HG03520 (cell line): ENCODE data around the gene CCDC74A.
A peak's percentile ranks its signal among the peaks of the same experiment; 100 is the strongest.
"Not testable (repeated sequence)": the region's sequence is repeated elsewhere in the genome, so short reads cannot be mapped to it uniquely, and the experiment has no call there.

Source experiments
- ATAC-seq: cut with Tn5 transposase; IDR thresholded peaks from one replicate; pipeline ENCODE4 v1.9.1; 2021; ENCODE audit warnings: mild to moderate bottlenecking, moderate library complexity; ENCODE audit not compliant: unreplicated experiment

The CCDC74A gene

DNA sequence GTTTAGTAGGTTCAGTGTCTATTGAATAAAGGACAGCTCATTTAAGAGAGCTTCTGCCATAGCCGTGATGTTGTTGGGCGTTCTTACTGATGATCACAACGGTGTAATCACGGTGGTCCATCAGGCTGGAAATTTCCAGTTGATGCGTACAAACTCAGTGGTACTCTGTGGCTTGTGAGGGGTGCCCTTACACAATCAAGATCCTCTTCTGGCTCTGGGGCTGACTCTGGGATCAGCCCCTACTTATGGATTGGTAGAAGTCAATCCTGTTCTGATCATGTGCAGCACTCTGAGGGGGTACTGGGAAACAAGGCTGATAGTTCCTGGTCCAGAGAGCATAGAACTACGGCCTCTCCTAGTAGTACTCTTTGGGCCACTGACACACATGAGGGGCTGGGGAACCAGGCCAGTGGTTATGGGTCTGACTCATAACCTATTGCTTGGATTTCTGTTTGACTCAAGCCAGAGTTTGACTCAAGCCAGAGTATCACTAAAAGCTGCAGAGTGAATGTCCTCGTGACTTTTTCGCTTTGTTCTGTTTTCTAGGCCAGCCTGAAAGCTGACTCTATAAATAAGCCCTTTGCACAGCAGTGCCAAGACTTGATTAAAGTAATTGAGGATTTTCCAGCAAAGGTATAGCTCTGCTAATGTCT is 29.2 kb upstream of the CCDC74A start:
- ATAC-seq = peak; percentile 96

GRCh38 chr2:131503587-131503986 is 24.1 kb upstream of the CCDC74A start:
- not testable (repeated sequence) for ATAC-seq

- ATAC-seq = not testable (repeated sequence)
Measured at GRCh38 chr2:131504082-131504750, 23.5 kb upstream of the CCDC74A start.

GRCh38 chr2:131509615-131510014 is 18.1 kb upstream of the CCDC74A start:
- ATAC-seq = no peak

DNA sequence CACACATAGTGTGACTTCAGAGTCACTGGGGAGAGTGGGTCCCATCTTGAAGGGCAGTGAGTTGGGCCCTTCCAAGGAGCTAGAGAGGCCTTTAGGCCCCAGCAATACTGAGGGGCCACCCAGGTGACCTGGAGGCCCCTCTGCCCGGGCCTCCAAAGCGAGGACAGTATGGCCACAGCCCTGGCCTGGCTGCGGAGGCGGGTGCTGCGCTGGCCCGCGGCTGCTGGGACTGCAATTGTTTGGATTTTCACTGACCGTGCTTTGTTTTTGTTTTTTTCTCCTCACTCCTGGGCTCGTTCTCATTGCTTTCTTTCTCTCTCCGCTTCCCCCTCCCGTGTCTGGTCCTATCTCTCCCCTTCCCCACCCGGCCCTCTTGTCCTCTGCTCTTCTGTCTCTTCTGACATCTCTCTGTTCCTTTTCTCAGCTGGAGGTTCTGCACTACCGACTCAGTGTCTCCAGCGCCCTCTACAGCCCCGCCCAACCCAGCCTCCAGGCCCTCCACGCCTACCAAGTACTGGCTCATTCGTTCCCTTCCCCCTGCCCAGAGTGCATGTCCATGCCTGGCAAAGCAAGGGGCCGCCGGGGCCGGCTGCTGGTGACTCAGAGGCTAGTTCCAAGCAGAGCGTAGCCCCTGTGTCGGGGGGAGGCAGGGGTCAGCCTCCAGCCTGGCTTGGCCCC is 16.3 kb upstream of the CCDC74A start:
- ATAC-seq = not testable (repeated sequence)

GRCh38 chr2:131511969-131512870 is 15.5 kb upstream of the CCDC74A start:
- not testable (repeated sequence) for ATAC-seq

GRCh38 chr2:131514408-131515166 is 13.1 kb upstream of the CCDC74A start:
- peak; percentile 68 for ATAC-seq

- ATAC-seq = not testable (repeated sequence)
Measured at GRCh38 chr2:131515235-131515634, 12.5 kb upstream of the CCDC74A start.

- ATAC-seq = no peak
Measured at GRCh38 chr2:131516011-131516410, 11.7 kb upstream of the CCDC74A start.

- not testable (repeated sequence) for ATAC-seq
Measured at GRCh38 chr2:131516621-131517020, 11.1 kb upstream of the CCDC74A start.

- ATAC-seq = no peak
Measured at GRCh38 chr2:131517106-131517831, 10.4 kb upstream of the CCDC74A start.

GRCh38 chr2:131517856-131518255 is 9.8 kb upstream of the CCDC74A start:
- ATAC-seq = not testable (repeated sequence)

DNA sequence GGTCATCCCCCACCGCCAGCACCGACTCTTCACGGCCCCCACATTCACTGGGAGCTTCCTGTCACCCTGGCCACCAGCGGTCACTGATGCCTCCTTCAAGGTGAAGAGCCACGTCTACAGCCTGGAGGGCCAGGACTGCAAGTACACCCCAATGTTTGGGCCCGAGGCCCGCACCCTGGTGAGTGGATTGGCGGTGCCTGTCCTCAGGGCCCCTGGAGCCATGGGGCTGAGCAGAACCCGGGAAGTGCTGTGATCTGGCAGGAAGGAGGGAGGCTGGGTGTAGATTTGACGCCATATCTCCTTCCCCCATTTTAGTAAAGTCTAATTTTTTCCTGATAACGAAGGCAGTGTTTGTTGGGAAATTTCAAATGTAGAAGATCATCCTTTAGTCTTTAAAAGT is 9.2 kb upstream of the CCDC74A start:
- not testable (repeated sequence) for ATAC-seq

GRCh38 chr2:131519466-131519865 is 8.2 kb upstream of the CCDC74A start:
- ATAC-seq = no peak

DNA sequence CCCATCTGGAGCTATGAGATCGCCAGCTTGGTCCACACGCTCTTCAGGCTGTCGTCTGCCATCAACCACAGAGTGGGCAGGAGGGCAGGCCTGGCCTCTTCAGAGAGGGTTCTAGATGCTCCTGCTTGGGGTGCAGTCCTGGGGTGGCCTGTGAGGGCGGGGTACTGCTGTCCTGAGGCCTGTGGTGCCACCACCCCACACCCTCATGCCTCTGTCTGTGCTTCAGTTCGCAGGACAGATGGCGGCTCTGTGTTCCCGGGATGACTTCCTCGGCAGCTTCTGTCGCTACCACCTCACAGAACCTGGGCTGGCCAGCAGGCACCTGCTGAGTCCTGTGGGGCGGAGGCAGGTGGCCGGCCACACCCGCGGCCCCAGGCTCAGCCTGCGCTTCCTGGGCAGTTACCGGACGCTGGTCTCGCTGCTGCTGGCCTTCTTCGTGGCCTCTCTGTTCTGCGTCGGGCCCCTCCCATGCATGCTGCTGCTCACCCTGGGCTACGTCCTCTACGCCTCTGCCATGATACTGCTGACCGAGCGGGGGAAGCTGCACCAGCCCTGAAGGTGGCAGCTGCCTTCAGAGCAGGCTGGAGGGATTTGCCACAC is 7.7 kb upstream of the CCDC74A start:
- not testable (repeated sequence) for ATAC-seq

DNA sequence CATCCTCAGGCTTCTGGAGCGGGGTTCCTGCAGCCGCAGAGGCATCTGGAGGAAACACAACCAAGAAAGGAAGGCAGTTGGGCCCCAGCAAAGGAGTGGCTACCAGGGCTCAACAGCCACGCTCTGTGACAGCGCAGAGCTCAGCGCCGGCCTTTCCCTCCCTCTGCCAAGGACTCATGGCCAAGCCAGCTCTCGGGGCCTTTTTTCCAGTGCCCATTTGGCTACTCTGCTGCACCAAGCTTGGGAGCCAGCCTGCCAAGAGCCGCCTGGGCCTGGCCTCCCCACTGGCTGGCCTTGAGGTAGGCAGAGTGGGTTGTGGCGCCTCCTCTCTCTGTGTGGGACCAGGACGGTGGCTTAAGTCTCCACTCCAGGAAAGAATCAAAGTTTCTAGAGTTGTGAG is 7.2 kb upstream of the CCDC74A start:
- no peak for ATAC-seq

DNA sequence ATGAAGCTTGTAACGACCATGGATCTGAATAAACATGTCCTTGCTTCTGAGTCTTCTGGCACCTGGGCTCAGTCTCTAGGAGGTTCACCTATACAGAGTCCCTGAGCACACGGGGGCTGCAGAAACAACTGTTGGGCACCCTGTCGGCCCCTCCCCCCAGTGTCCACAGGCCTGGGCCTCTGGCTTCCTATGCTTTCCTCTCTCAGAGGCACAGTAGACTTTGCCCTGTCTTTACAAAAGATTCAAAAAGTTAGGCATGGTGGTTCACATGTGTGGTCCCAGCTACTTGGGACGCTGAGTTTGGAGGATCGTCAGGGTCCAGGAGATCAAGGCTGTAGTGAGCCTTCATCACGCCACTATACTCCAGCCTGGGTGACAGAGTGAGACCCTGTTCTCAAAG is 6.2 kb upstream of the CCDC74A start:
- not testable (repeated sequence) for ATAC-seq

DNA sequence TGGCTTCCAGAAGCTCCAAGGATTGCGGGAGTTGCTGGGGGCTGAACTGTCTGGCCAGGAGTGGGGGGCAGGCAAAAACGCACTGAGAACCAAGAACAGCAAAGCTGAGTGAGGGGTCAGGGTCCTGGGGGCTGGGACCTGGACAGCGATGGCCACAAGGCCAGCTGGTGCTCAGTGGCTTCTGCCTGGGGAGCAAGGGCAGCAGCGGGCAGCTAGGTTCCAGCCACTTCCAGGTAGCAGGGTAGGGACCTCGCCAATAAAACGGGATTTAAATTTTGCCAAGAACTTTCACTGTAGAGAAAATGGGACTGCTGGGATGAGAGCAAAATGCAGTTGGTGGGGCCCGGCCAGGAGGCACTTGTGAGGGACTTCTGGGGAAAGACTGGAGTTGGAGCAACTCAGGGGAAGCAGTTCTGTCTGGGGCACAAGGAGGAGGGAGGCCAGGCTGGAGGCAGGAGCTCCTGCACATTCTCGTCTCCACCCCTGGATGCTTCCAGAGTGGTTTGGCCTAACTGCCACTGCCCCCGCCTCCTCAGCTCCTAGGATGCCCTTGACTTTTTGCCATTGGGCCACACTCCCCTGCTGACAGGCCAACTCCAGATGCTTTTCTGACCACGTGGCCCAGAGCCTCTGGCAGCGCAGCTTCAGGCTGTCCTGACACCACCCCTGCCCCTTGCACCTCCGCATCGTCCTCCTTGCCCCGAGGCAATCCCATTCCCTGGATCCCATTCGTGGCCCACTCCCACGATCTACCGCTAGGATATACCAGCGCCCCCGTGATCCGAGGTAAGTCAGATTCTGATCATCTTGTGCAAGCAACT is 5.5 kb upstream of the CCDC74A start:
- ATAC-seq = no peak
